ENCODE data around the gene HSPA12B.

GRCh38 chr20:3707508-3707899 lies 25.0 kb upstream of the HSPA12B start:
- TF ChIP-seq CREB1 (IDR thresholded peaks at IDR 0.05; ENCODE audit: low read depth) = no peak
- no peak for TF ChIP-seq MAX (IDR thresholded peaks at IDR 0.05)
- no peak for TF ChIP-seq EP300 (IDR thresholded peaks at IDR 0.05; ENCODE audit: borderline replicate concordance)
- TF ChIP-seq REST (IDR thresholded peaks at IDR 0.05; ENCODE audit: low read depth) = no peak
- no peak for TF ChIP-seq NFIC (IDR thresholded peaks at IDR 0.05)
- no peak for TF ChIP-seq TAF1 (IDR thresholded peaks at IDR 0.05; ENCODE audit: low read depth)
- TF ChIP-seq EGR1 (IDR thresholded peaks at IDR 0.05) = no peak
